SU-DHL-6 (cell line): Measurements from ENCODE around the gene CCDC83.

ENCODE experiments used
- H2AFZ ChIP-seq: fragments of 200-600 bp; sonication (generic); 2 replicates; pipeline ENCODE4 v1.6.1; 2014; ENCODE audit warnings: low read depth, mild to moderate bottlenecking, moderate library complexity, mixed read lengths, antibody characterized with exemption, low read length; ENCODE audit not compliant: severe bottlenecking
- H3F3A ChIP-seq: fragments of 200-600 bp; shearing (Covaris generic); 2 replicates; pipeline ENCODE4 v1.6.0; 2016; ENCODE audit warnings: antibody characterized with exemption, mild to moderate bottlenecking; ENCODE audit not compliant: insufficient read depth
- H3K27ac ChIP-seq: fragments of 200-600 bp; sonication (generic); 2 replicates; pipeline ENCODE4 v1.5.1; 2016; ENCODE audit warnings: low read depth, mild to moderate bottlenecking, low read length, moderate library complexity, mixed read lengths
- H3K27me3 ChIP-seq: fragments of 200-600 bp; sonication (generic), shearing (Covaris generic); 2 replicates; pipeline ENCODE4 v1.6.0; 2014; ENCODE audit warnings: mild to moderate bottlenecking, low read length
- H3K36me3 ChIP-seq: fragments of 200-600 bp; sonication (generic); 2 replicates; pipeline ENCODE4 v1.6.1; 2014; ENCODE audit warnings: mild to moderate bottlenecking, low read length, mixed read lengths
- H3K4me2 ChIP-seq: fragments of 300-600, 200-600 bp; shearing (Covaris generic), sonication (generic); 2 replicates; pipeline ENCODE4 v1.6.0; 2014; ENCODE audit warnings: low read length, low read depth, mild to moderate bottlenecking; ENCODE audit not compliant: poor library complexity, severe bottlenecking
- H3K4me3 ChIP-seq: fragments of 200-600 bp; sonication (generic); 2 replicates; pipeline ENCODE4 v1.5.1; 2014; ENCODE audit warnings: antibody characterized with exemption, low read length, mild to moderate bottlenecking, mixed read lengths; ENCODE audit not compliant: insufficient read depth, poor library complexity, severe bottlenecking
- H3K79me2 ChIP-seq: fragments of 200-600 bp; sonication (generic); 2 replicates; pipeline ENCODE4 v1.6.1; 2014; ENCODE audit warnings: mild to moderate bottlenecking, low read length, moderate library complexity; ENCODE audit not compliant: insufficient read depth
- H3K9ac ChIP-seq: fragments of 200-600 bp; sonication (generic); 2 replicates; pipeline ENCODE4 v1.7.0; 2014; ENCODE audit warnings: mild to moderate bottlenecking, low read length
- H3K9me2 ChIP-seq: fragments of 200-600 bp; sonication (generic); replicated peaks from 2 replicates; pipeline ENCODE4 v1.6.1; 2014; ENCODE audit warnings: low read length; ENCODE audit not compliant: insufficient read depth
- H3K9me3 ChIP-seq: fragments of 200-600 bp; sonication (generic); 2 replicates; pipeline ENCODE4 v1.6.1; 2014; ENCODE audit warnings: low read length, mixed read lengths; ENCODE audit not compliant: insufficient read depth
- H4K20me1 ChIP-seq: fragments of 200-600 bp; sonication (generic); 2 replicates; pipeline ENCODE4 v1.6.1; 2014; ENCODE audit warnings: low read depth, mild to moderate bottlenecking, antibody characterized with exemption, low read length, moderate library complexity, mixed read lengths
- CTCF ChIP-seq: fragments of 200-600 bp; sonication (generic); IDR thresholded peaks from one replicate; pipeline ENCODE4 v1.5.1; 2017; ENCODE audit warnings: antibody characterized with exemption, mild to moderate bottlenecking, low read length, moderate library complexity; ENCODE audit not compliant: insufficient read depth, poor library complexity, severe bottlenecking
- EZH2phosphoT487 ChIP-seq: fragments of 200-600 bp; sonication (generic), shearing (Covaris generic); conservative IDR thresholded peaks from 2 replicates; pipeline ENCODE4 v1.6.1; 2018; ENCODE audit warnings: mild to moderate bottlenecking, antibody characterized with exemption, low read length, moderate library complexity, mixed read lengths

CCDC83 gene

GRCh38 chr11:85810871-85811611, 44.1 kb upstream of the CCDC83 start, which contains the start of gene SYTL2:
Gene SYTL2 (minus strand): TSS chr11:85811141. CDS start chr11:85757725, 53,416 bp downstream.
- H3K36me3 ChIP-seq, result no peaks in the 10 kb centered on the region
- H3K9me3 ChIP-seq, result no peaks in the 10 kb centered on the region
- peak within 1 kb of the TSS; percentile 99 for H3K4me2 ChIP-seq
- 0 out of 2 replicates have a peak, but pooled peaks cover 7% of the 10 kb centered on the region for H3K79me2 ChIP-seq
- peak within 1 kb of the TSS; percentile 83 for H3K27ac ChIP-seq
- H3K27me3 ChIP-seq, result no peaks in the 10 kb centered on the region
- no peak for TF ChIP-seq EZH2phosphoT487
- no peak for TF ChIP-seq CTCF
- peak within 1 kb of the TSS; percentile 72 for H3K4me3 ChIP-seq
- peak within 1 kb of the TSS; percentile 61 for H3K9ac ChIP-seq
- no peaks in the 10 kb centered on the region for H4K20me1 ChIP-seq
- H3K9me2 ChIP-seq, result no peaks in the 10 kb centered on the region
- peaks cover 14% of the 10 kb centered on the region for H3F3A ChIP-seq
- peak within 1 kb of the TSS; percentile 100 for H2AFZ ChIP-seq

- no peaks in the 10 kb centered on the region for H3K9me2 ChIP-seq
- H3K27me3 ChIP-seq, result no peaks in the 10 kb centered on the region
- no peaks in the 10 kb centered on the region for H3K36me3 ChIP-seq
- 0 out of 2 replicates have a peak, but pooled peaks cover 7% of the 10 kb centered on the region for H3K79me2 ChIP-seq
- H3F3A ChIP-seq, result peaks cover 14% of the 10 kb centered on the region
- peak overlapping the region; percentile 99 for H3K4me2 ChIP-seq
- no peaks in the 10 kb centered on the region for H4K20me1 ChIP-seq
- peak overlapping the region; percentile 61 for H3K9ac ChIP-seq
- TF ChIP-seq CTCF (no peak), EZH2phosphoT487 (no peak)
- H3K27ac ChIP-seq, result no peak overlapping the region
- peak overlapping the region; percentile 72 for H3K4me3 ChIP-seq
- H2AFZ ChIP-seq, result peak overlapping the region; percentile 100
- H3K9me3 ChIP-seq, result no peaks in the 10 kb centered on the region
Measured at GRCh38 chr11:85811624-85812023, 43.6 kb upstream of the CCDC83 start.

- Histone ChIP-seq H3K9me3 (no peaks in the 10 kb centered on the region), H3K4me3 (no peak overlapping the region), H3F3A (peaks cover 14% of the 10 kb centered on the region), H3K27me3 (no peaks in the 10 kb centered on the region), H4K20me1 (no peaks in the 10 kb centered on the region), H3K4me2 (no peak overlapping the region), H3K27ac (no peak overlapping the region), H3K9ac (no peak overlapping the region), H2AFZ (no peak overlapping the region), H3K79me2 (0 out of 2 replicates have a peak, but pooled peaks cover 3% of the 10 kb centered on the region), H3K36me3 (no peaks in the 10 kb centered on the region), H3K9me2 (no peaks in the 10 kb centered on the region)
- no peak for TF ChIP-seq CTCF
- no peak for TF ChIP-seq EZH2phosphoT487
Measured at GRCh38 chr11:85813721-85814120, 41.5 kb upstream of the CCDC83 start.
